Stomach (tissue), 4 donors: ENCODE data around the gene CD164L2.

Experiments used
- POLR2A ChIP-seq, 4 donors: fragments of 450-650 bp; IDR thresholded peaks; one replicate each; pipeline ENCODE4 v1.6.1; 2016; ENCODE audit warnings: antibody characterized with exemption in 4 of 4, control low read depth in 2 of 4, mild to moderate bottlenecking in 1 of 4, moderate library complexity in 1 of 4
- POLR2AphosphoS5 ChIP-seq, 3 donors: sonication (generic); formaldehyde crosslinking; IDR thresholded peaks; one replicate each; pipeline ENCODE4 v1.6.1; 2016; ENCODE audit warnings: antibody characterized with exemption in 3 of 3

DNA sequence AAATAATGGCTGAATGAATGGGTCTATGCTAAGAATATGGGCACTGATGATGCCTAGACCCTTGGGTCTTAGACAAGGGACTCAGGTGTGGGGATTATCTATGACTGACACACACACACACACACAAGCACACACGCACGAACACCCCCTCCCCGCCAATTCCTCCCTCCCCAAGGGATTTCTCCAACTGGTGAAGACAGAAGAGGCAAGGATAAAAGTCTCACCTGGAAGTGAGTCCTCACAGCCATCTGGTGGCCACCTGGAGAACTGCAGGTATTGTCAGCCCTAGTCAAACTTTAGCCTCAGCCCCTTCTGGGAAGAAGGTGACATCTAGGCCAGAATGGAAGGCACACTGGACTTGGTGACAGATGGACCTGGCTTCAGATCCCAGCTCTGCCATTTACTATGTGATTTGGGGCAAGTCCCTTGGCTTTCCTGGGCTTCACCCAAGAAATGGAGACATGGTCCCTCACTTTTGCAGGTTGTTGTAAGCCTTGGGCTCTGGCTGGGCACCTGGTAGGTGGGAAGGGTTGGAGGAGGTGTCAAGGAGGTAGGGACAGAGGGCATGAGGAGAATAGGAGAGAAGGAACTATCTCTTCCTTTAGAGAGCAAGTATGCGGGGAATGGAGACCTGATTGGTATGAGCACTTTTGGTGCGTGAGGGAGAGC, 5.3 kb upstream of the CD164L2 start:
- TF ChIP-seq POLR2AphosphoS5 (IDR thresholded peaks at IDR 0.05) (peak in 1 of 3 donors; percentile 40), POLR2A (IDR thresholded peaks at IDR 0.05) (no peak)
